H9 (cell line): ENCODE data around the gene TRPM5. TPM values are rescaled to one million over a fixed set of nuclear protein-coding genes. Genes with fewer than 3 reads are reported as not detected.

Experiments used
- DNase-seq: peaks from one replicate; pipeline ENCODE4 v3.0.0-alpha.2; 2017
- H2AFZ ChIP-seq: one replicate; pipeline ENCODE4 v1.6.1; 2013; ENCODE audit warnings: mild to moderate bottlenecking, low read length, control low read depth, moderate library complexity
- H2AK5ac ChIP-seq: 2 replicates; pipeline ENCODE4 v1.6.1; 2013; ENCODE audit warnings: low read length, control low read depth, mixed read lengths; ENCODE audit not compliant: insufficient read length
- H2BK120ac ChIP-seq: one replicate; pipeline ENCODE4 v1.6.1; 2013; ENCODE audit warnings: low read depth, mild to moderate bottlenecking, low read length, control low read depth, inconsistent platforms; ENCODE audit not compliant: poor library complexity, severe bottlenecking
- H2BK12ac ChIP-seq: 2 replicates; pipeline ENCODE4 v1.6.1; 2013; ENCODE audit warnings: low read length, control low read depth, mixed read lengths, low read depth; ENCODE audit not compliant: insufficient read length
- H2BK15ac ChIP-seq: 2 replicates; pipeline ENCODE4 v1.6.1; 2013; ENCODE audit warnings: low read depth, low read length, control low read depth
- H2BK20ac ChIP-seq: one replicate; pipeline ENCODE4 v1.6.1; 2013; ENCODE audit warnings: low read depth, mild to moderate bottlenecking, low read length, control low read depth, inconsistent platforms; ENCODE audit not compliant: poor library complexity, severe bottlenecking
- H2BK5ac ChIP-seq: 2 replicates; pipeline ENCODE4 v1.6.1; 2013; ENCODE audit warnings: low read length, control low read depth, mixed read lengths; ENCODE audit not compliant: insufficient read length
- H3K14ac ChIP-seq: 2 replicates; pipeline ENCODE4 v1.6.1; 2013; ENCODE audit warnings: low read length, control low read depth; ENCODE audit not compliant: insufficient read depth
- H3K18ac ChIP-seq: 2 replicates; pipeline ENCODE4 v1.6.1; 2013; ENCODE audit warnings: low read depth, mild to moderate bottlenecking, mixed read lengths, low read length, control low read depth; ENCODE audit not compliant: insufficient read length
- H3K23ac ChIP-seq: 2 replicates; pipeline ENCODE4 v1.6.1; 2013; ENCODE audit warnings: low read length, control low read depth, mixed read lengths, low read depth; ENCODE audit not compliant: insufficient read length
- H3K23me2 ChIP-seq: 2 replicates; pipeline ENCODE4 v1.6.1; 2013; ENCODE audit warnings: low read depth, mild to moderate bottlenecking, mixed read lengths, low read length, control low read depth; ENCODE audit not compliant: insufficient read length, poor library complexity, severe bottlenecking
- H3K27ac ChIP-seq: 2 replicates; pipeline ENCODE4 v1.5.1; 2013; ENCODE audit warnings: low read length, control low read depth, mixed read lengths, low read depth; ENCODE audit not compliant: insufficient read length
- H3K27me3 ChIP-seq: 2 replicates; pipeline ENCODE4 v1.6.1; 2013; ENCODE audit warnings: low read length, control low read depth, inconsistent platforms; ENCODE audit not compliant: insufficient read depth
- H3K4ac ChIP-seq: 2 replicates; pipeline ENCODE4 v1.6.1; 2013; ENCODE audit warnings: low read depth, mild to moderate bottlenecking, control low read depth, inconsistent platforms, low read length, moderate library complexity
- H3K4me1 ChIP-seq: 2 replicates; pipeline ENCODE4 v1.6.1; 2013; ENCODE audit warnings: low read length, control low read depth, inconsistent platforms; ENCODE audit not compliant: insufficient read depth
- H3K4me2 ChIP-seq: 2 replicates; pipeline ENCODE4 v1.6.1; 2013; ENCODE audit warnings: low read length, control low read depth, mixed read lengths; ENCODE audit not compliant: insufficient read length, insufficient read depth
- H3K56ac ChIP-seq: 2 replicates; pipeline ENCODE4 v1.6.1; 2013; ENCODE audit warnings: low read depth, mild to moderate bottlenecking, mixed read lengths, low read length, control low read depth; ENCODE audit not compliant: insufficient read length
- H3K79me1 ChIP-seq: 2 replicates; pipeline ENCODE4 v1.6.1; 2013; ENCODE audit warnings: low read depth, mild to moderate bottlenecking, moderate library complexity, low read length, control low read depth, inconsistent platforms; ENCODE audit not compliant: insufficient read depth, poor library complexity, severe bottlenecking
- H3K79me2 ChIP-seq: 2 replicates; pipeline ENCODE4 v1.6.1; 2013; ENCODE audit warnings: low read length, control low read depth, inconsistent platforms; ENCODE audit not compliant: insufficient read depth
- H3K9ac ChIP-seq: 2 replicates; pipeline ENCODE4 v1.6.1; 2013; ENCODE audit warnings: low read length, control low read depth, mixed read lengths; ENCODE audit not compliant: insufficient read length; ENCODE audit errors: extremely low read depth
- H3K9me3 ChIP-seq: one replicate; pipeline ENCODE4 v1.6.1; 2013; ENCODE audit warnings: low read depth, low read length, inconsistent platforms; ENCODE audit not compliant: control insufficient read depth
- H3T11ph ChIP-seq: one replicate; pipeline ENCODE4 v1.6.1; 2013; ENCODE audit warnings: mild to moderate bottlenecking, low read length, control low read depth, inconsistent platforms
- H4K20me1 ChIP-seq: one replicate; pipeline ENCODE4 v1.6.1; 2013; ENCODE audit not compliant: control insufficient read depth, insufficient read length, insufficient read depth
- H4K5ac ChIP-seq: 2 replicates; pipeline ENCODE4 v1.6.1; 2013; ENCODE audit warnings: low read depth, mild to moderate bottlenecking, mixed read lengths, low read length, control low read depth; ENCODE audit not compliant: insufficient read length
- H4K8ac ChIP-seq: replicated peaks from 2 replicates; pipeline ENCODE4 v1.6.1; 2013; ENCODE audit warnings: low read length, control low read depth, mixed read lengths, low read depth; ENCODE audit not compliant: insufficient read length
- H4K91ac ChIP-seq: 2 replicates; pipeline ENCODE4 v1.6.1; 2013; ENCODE audit warnings: low read depth, mild to moderate bottlenecking, moderate library complexity, mixed read lengths, low read length, control low read depth; ENCODE audit not compliant: insufficient read length
- H3K27ac Mint-ChIP-seq, 3 experiments: 2 replicates in 2 of 3; 3 replicates in 1 of 3; pipeline ENCODE4 v1.8.0; 2020 to 2021; ENCODE audit warnings: mixed read lengths in 3 of 3, mild to moderate bottlenecking in 1 of 3, moderate library complexity in 1 of 3
- H3K27me3 Mint-ChIP-seq: 2 replicates; pipeline ENCODE4 v1.8.0; 2021; ENCODE audit warnings: low read depth, mild to moderate bottlenecking, moderate library complexity, mixed read lengths
- H3K36me3 Mint-ChIP-seq, 3 experiments: 2 replicates in 2 of 3; 3 replicates in 1 of 3; pipeline ENCODE4 v1.8.0; 2020 to 2021; ENCODE audit warnings: low read depth in 3 of 3, mixed read lengths in 3 of 3; ENCODE audit not compliant: insufficient read depth in 1 of 3
- H3K4me1 Mint-ChIP-seq, 2 experiments: 2 replicates each; pipeline ENCODE4 v1.8.0; 2020; ENCODE audit warnings: mixed read lengths in 2 of 2
- H3K4me3 Mint-ChIP-seq, 2 experiments: 2 replicates in 1 of 2; 3 replicates in 1 of 2; pipeline ENCODE4 v1.8.0; 2020 to 2021; ENCODE audit warnings: mild to moderate bottlenecking in 2 of 2, mixed read lengths in 2 of 2, moderate library complexity in 1 of 2
- H3K9me3 Mint-ChIP-seq, 2 experiments: 2 replicates in 1 of 2; 3 replicates in 1 of 2; pipeline ENCODE4 v1.8.0; 2020; ENCODE audit warnings: mild to moderate bottlenecking in 2 of 2, mixed read lengths in 2 of 2, moderate library complexity in 1 of 2
- WGBS: extraction: QIAGEN DNeasy Blood & Tissue Kit; methylation state at CpG from one replicate; pipeline ENCODE4 v1.1.7; 2013; ENCODE audit warnings: missing lambda C conversion rate, low lambda C conversion rate, mixed read lengths; ENCODE audit not compliant: insufficient read length; ENCODE audit errors: extremely low coverage; 5-methylcytosine and 5-hydroxymethylcytosine counted together
- total RNA-seq: library from RNA; stranded (reverse); gene quantifications from 2 replicates; pipeline ENCODE4 v1.2.1, GENCODE V29; 2021
- TF ChIP-seq, protein P1 (sequence below): fragments of 200-600 bp; sonication (generic); conservative IDR thresholded peaks from 3 replicates; pipeline ENCODE4 v1.8.0; 2021; ENCODE audit warnings: antibody characterized with exemption, mild to moderate bottlenecking

Gene TRPM5
- total RNA-seq, 1 experiment from 2014 or later = 0.09 TPM

- no peaks in the 10 kb centered on the region; a peak in 1 of 5 replicates for H3K9me3 Mint-ChIP-seq
- no peak overlapping the region for H2BK12ac ChIP-seq
- no peak overlapping the region for H3K56ac ChIP-seq
- no peak overlapping the region for H2BK120ac ChIP-seq
- H3K4me2 ChIP-seq = no peak overlapping the region
- H4K8ac ChIP-seq = no peak overlapping the region
- no peaks in the 10 kb centered on the region for H3K4me1 ChIP-seq
- WGBS = no CpG with 5 or more reads among the region's 14 CpGs
- no peak overlapping the region for H3K27ac Mint-ChIP-seq
- peaks cover 0 to 19% (median 12%) of the 10 kb centered on the region in 3 experiments; a peak in 5 of 7 replicates for H3K36me3 Mint-ChIP-seq
- no peaks in the 10 kb centered on the region for H3K9me3 ChIP-seq
- peaks cover 7% of the 10 kb centered on the region for H3K27me3 Mint-ChIP-seq
- peaks cover 2% of the 10 kb centered on the region for H3K23me2 ChIP-seq
- no peak overlapping the region for H3T11ph ChIP-seq
- H3K4ac ChIP-seq = no peak overlapping the region
- H2BK5ac ChIP-seq = no peak overlapping the region
- H3K18ac ChIP-seq = no peak overlapping the region
- H3K79me2 ChIP-seq = no peaks in the 10 kb centered on the region
- H2AFZ ChIP-seq = no peak overlapping the region
- H3K27me3 ChIP-seq = no peaks in the 10 kb centered on the region
- no peak for DNase-seq
- H2BK15ac ChIP-seq = no peak overlapping the region
- no peaks in the 10 kb centered on the region for H3K79me1 ChIP-seq
- H3K9ac ChIP-seq = no peak overlapping the region
- H3K4me1 Mint-ChIP-seq = peaks cover 1 to 2% of the 10 kb centered on the region in 2 experiments
- no peak overlapping the region for H3K4me3 Mint-ChIP-seq
- TF ChIP-seq, protein P1, sequence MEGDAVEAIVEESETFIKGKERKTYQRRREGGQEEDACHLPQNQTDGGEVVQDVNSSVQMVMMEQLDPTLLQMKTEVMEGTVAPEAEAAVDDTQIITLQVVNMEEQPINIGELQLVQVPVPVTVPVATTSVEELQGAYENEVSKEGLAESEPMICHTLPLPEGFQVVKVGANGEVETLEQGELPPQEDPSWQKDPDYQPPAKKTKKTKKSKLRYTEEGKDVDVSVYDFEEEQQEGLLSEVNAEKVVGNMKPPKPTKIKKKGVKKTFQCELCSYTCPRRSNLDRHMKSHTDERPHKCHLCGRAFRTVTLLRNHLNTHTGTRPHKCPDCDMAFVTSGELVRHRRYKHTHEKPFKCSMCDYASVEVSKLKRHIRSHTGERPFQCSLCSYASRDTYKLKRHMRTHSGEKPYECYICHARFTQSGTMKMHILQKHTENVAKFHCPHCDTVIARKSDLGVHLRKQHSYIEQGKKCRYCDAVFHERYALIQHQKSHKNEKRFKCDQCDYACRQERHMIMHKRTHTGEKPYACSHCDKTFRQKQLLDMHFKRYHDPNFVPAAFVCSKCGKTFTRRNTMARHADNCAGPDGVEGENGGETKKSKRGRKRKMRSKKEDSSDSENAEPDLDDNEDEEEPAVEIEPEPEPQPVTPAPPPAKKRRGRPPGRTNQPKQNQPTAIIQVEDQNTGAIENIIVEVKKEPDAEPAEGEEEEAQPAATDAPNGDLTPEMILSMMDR = no peak
- H4K20me1 ChIP-seq = no peaks in the 10 kb centered on the region
- H2BK20ac ChIP-seq = no peak overlapping the region
- H3K14ac ChIP-seq = no peak overlapping the region; the same call in 1 of the 2 replicates
- H4K91ac ChIP-seq = no peak overlapping the region
- H4K5ac ChIP-seq = no peak overlapping the region
- H3K27ac ChIP-seq = no peak overlapping the region
- no peak overlapping the region for H2AK5ac ChIP-seq
- no peak overlapping the region for H3K23ac ChIP-seq
Measured at GRCh38 chr11:2406451-2406850, 37.9 kb downstream of the TRPM5 start.
